ACHN (cell line): ENCODE data around the gene SMOC1.

Source experiments
- DNase-seq: peaks from one replicate; pipeline ENCODE4 v3.0.0-alpha.2; 2015
- in situ Hi-C: cut with HindIII; loops from 2 replicates; pipeline ENCODE4 v1.10.0; 2017; ENCODE audit warnings: low sequenced_read_pairs, low pct_ligation_motif_present, low pct_unique_long_range_greater_than_20kb

The SMOC1 gene

DNA sequence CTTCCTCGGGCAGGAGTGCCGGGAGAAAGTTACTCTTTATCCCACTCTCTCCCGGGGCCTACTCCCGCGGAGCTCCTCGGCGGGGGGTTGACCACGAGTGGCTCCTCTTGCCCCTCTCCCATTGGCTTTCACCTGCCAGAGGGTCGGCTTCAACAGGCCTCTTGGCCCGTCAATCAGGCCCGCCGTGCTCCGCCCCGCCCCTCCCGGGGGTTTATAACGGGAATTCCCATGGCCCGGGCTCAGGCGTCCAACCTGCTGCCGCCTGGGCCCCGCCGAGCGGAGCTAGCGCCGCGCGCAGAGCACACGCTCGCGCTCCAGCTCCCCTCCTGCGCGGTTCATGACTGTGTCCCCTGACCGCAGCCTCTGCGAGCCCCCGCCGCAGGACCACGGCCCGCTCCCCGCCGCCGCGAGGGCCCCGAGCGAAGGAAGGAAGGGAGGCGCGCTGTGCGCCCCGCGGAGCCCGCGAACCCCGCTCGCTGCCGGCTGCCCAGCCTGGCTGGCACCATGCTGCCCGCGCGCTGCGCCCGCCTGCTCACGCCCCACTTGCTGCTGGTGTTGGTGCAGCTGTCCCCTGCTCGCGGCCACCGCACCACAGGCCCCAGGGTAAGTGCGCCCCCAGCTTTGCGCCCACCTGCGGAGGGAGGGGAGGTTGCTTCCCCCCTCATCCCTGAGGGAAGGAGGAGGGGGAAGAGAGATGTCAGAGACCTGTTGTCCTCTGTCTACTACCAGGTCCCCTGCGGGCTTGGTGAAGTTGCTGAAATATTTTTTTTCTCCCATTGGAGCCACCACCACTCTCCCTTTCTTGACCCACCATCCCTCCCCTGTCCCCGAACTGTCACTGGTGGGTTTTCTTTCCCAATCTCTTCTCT is at the start of gene SMOC1:
TSS of gene SMOC1 (plus strand) at position 242 of the 869 bp plus-strand sequence. CDS start at position 505, 263 bp downstream.
- in situ Hi-C loops = no loop called here
- DNase-seq = peak; percentile 5

DNA sequence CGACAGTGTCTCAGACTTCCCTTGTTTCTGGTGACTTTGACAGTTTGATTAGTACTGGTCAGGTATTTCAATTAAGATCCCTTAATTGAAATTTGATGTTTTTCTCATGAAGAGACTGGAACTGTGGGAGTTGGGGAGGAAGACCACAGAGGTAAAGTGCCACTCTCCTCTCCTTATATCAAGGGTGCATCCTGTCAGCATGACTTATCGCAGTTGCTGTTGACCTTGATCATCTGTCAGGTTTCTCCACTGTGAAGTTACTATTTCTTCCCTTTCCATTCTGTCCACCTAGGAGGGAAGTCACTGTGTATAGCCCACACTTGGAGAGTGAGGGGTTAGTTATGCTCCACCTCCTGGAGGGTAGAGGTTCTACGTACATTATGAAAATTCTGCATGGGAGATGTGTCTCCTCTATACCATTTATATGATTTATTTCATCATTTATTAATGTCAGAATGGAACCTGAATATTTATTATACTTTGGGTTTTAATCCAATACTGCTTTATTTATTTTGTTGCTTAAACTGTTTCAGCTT is 40.3 kb upstream of the SMOC1 start:
- in situ Hi-C loops = no loop called here
- no peak for DNase-seq

- DNase-seq = no peak
- in situ Hi-C loops = no loop called here
These were observed 39.6 kb upstream of the SMOC1 start for GRCh38 chr14:69839661-69840060.

- no peak for DNase-seq
- in situ Hi-C loops = no loop called here
These were observed 37.6 kb upstream of the SMOC1 start for GRCh38 chr14:69841656-69842055.

DNA sequence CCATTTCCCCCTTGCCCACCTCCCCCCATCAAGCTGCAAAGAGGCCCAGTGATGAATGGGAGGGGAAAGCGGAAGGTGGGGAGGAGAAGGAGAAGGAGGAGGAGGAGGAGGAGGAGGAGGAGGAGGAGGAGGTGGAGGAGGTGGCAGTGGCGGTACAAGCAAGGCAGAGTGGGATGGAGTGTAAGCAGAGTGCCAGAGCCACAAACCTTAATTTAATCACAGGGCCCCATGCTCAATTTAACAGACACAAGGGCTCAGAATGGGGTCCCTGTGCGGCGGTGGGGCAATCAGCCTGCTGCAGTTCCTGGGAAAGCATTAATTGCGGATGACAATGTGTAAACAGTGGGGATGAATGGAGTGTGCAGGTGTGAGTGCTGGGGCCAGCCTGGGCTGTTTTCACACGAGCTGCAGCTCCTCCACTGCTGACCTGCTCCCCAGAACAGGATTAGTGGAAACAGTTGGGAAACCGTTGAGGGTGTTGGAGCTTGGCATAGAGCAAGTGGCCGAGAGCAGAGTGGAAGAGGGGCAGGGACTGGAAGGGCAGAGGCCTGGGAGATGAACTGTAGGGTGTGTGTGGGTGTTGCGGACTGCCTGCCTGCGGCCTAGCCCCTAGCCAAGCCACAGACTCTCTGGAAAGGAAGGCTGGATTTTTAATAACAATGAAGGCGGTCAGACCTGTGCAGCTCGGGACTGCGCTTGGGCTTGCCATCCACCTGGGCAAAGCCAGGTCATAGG is 36.4 kb upstream of the SMOC1 start:
- in situ Hi-C loops = no loop called here
- no peak for DNase-seq

GRCh38 chr14:69844171-69844570 is 35.0 kb upstream of the SMOC1 start:
- DNase-seq = no peak
- in situ Hi-C loops = no loop called here

DNA sequence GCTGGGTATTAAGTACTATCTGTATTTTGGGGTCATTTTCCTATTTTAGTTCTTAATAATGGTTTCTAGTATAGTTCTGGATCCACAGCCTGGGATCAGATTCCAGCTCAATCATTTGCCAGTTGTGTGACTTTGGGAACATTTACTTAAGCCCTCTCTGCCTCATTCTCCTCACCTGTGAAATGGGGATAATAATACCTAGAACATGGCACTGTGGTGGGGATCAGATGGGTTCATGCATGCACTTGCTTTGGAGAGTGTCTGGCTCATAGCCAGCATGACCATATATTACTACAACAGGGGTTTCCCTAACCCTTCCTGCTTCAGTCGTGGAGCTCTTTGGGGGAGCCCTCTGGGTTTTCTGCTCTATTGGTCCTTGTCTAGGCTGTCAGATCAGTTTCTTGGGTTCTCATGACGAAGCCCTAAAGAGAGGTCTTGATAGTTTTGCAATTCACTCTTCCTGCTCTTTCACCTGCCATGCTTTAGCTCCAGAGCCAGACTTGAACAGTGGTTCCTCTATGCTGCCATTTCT is 34.1 kb upstream of the SMOC1 start:
- DNase-seq = no peak
- in situ Hi-C loops = no loop called here

GRCh38 chr14:69845787-69846186 is 33.4 kb upstream of the SMOC1 start:
- in situ Hi-C loops = no loop called here
- no peak for DNase-seq

DNA sequence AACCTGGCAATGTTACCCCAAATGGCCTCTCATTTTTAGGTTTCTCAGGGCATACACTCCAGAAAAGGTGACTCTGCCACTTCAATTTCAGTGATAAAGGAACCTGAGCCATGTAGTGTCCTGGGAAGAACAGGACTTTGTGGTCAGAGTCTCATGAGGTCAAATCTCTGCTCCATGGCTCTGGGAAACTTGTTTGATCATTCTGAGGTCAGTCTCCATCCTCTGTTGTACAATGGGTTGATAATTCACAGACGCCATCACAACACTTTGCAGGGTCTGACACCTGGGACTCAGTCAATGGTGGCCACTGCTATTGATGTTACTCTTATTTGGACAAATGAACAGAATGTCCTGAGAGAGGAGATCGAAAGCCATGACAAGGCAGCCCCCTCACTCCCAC is 31.1 kb upstream of the SMOC1 start:
- in situ Hi-C loops = no loop called here
- no peak for DNase-seq

- in situ Hi-C loops = no loop called here
- no peak for DNase-seq
These were observed 30.3 kb upstream of the SMOC1 start for GRCh38 chr14:69848903-69849391.

- DNase-seq = no peak
- in situ Hi-C loops = no loop called here
These were observed 29.0 kb upstream of the SMOC1 start for GRCh38 chr14:69850086-69850735.

DNA sequence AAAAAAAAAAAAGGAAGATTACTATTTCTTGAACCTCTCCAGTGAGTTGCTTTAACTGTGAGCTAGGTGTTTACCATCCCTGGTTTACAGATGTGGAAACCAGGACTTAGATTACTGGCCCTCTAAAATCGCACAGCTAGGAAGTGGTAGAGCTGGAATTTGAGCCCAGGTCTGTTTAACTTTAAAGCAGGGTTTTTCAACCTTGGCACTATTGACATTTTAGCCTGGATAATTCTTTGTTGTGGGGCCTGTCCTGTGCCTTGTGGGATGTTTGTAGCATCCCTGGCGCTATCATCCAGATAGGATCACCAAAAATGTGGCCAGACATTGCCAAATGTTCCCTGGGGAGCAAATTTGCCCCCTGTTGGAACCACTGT is 28.5 kb upstream of the SMOC1 start:
- no peak for DNase-seq
- in situ Hi-C loops = no loop called here

- no peak for DNase-seq
- in situ Hi-C loops = no loop called here
These were observed 26.5 kb upstream of the SMOC1 start for GRCh38 chr14:69852531-69853321.

- in situ Hi-C loops = no loop called here
- DNase-seq = no peak
These were observed 25.4 kb upstream of the SMOC1 start for GRCh38 chr14:69853774-69854173.

GRCh38 chr14:69854598-69854997 is 24.6 kb upstream of the SMOC1 start:
- in situ Hi-C loops = no loop called here
- DNase-seq = no peak

DNA sequence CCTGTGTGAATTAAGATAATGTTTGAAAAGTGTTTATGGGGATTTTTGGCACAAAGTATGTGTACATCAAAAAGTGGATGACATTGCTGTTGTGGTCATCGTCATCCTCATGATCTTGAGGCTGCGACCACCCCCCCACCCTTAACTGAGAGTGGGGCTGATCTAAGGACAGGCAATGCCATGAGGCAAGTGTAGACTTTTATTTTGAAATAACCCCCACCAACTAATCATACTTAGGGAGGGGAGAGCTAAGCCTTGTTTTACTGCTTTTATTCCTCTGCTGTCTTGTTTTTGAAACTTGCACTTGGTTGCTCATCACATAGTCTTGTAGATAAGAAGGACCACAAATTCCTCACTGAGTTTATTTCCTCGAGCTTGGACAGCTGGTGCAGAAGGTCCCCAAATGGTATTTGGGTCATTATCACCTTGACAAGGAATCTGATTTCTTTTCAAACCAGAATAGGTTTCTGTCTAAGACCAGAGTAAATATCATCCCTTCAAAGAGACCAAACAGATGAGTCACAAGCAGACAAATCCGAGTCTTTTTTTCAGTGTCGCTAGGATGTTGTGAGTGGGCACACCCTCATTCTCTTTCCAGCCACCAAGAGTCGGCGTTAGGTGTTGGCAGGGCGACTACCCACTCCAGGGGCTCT is 23.9 kb upstream of the SMOC1 start:
- in situ Hi-C loops = no loop called here
- no peak for DNase-seq

DNA sequence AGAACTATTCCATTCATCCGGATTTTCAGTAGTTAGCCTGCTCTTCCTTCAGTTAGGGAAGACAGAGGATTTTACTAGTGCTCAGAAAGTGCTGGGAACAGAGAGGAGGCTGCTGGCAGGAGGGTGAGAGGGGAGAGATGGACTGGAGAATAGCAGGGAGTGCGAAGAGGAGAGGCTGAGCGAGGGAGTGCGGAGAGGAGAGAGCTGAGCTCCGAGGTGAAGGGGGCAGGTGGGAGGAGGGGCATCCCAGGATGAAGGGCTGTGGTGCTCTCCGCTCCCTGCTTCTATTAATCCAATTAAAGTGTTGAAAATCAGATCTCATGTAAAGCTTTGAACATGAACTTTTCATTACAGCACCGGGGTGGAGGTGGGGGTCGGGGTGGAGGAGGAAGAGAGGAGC is 20.4 kb upstream of the SMOC1 start:
- DNase-seq = no peak
- in situ Hi-C loops = no loop called here

DNA sequence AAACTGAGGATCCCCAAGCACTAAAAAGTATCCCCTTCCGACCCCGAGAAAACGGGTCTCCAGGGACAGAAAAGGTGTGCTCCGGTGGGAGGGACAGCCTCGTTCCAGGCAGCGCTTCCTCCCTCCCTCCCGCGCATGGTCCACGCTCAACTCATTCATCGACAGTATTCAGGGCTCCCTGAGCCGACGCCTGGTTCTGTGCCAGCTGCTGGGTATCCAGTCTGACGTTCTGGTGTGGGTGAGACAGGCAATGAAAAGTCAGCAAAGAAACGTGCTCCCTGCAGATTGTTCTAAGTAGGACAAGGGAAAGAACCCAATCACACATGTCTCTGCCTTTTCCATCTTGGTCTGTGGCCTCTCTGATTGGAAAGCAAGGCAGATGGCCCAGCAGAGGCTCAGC is 19.6 kb upstream of the SMOC1 start:
- DNase-seq = no peak
- in situ Hi-C loops = no loop called here
